ENCODE measurements around the gene HOXD9.

DNA sequence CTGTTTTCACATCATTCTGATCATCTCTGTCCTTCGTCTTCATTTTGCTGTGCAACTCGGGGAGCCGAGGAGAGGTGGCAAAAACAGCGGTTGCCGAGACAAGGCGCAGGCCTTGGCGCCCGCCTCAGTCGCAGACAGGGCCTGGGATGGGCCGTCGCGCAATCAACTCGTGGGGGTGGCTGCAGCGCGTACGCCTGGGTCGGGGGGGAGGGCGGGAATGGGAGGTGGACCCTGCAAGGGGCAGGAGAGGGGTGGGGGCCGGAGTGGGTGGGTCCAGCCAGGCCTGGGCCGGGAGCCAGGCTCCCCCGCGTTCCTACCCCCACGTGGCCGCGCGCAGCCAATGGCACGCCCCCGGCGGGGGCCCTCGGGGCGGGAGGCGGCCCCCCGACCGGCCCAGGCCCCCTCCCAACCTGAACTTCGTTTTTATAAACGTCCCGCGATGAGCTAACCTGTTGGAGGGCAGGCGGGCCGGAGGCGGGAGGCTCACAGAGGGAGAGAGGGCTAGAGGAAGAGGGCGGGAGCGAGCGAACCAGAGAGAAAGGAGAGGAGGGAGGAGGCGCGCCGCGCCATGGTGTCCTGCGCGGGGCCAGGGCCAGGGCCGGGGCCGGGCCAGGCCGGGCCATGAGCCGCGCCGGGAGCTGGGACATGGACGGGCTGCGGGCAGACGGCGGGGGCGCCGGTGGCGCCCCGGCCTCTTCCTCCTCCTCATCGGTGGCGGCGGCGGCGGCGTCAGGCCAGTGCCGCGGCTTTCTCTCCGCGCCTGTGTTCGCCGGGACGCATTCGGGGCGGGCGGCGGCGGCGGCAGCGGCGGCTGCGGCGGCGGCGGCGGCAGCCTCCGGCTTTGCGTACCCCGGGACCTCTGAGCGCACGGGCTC, 30.0 kb upstream of the HOXD9 start, which contains the start of gene HOXD13:
- TF ChIP-seq, protein P1, sequence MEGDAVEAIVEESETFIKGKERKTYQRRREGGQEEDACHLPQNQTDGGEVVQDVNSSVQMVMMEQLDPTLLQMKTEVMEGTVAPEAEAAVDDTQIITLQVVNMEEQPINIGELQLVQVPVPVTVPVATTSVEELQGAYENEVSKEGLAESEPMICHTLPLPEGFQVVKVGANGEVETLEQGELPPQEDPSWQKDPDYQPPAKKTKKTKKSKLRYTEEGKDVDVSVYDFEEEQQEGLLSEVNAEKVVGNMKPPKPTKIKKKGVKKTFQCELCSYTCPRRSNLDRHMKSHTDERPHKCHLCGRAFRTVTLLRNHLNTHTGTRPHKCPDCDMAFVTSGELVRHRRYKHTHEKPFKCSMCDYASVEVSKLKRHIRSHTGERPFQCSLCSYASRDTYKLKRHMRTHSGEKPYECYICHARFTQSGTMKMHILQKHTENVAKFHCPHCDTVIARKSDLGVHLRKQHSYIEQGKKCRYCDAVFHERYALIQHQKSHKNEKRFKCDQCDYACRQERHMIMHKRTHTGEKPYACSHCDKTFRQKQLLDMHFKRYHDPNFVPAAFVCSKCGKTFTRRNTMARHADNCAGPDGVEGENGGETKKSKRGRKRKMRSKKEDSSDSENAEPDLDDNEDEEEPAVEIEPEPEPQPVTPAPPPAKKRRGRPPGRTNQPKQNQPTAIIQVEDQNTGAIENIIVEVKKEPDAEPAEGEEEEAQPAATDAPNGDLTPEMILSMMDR (IDR thresholded peaks at IDR 0.05), result no peak
- TF ChIP-seq EZH2 (IDR thresholded peaks at IDR 0.05), result peak; percentile 37

Data from neural progenitor cell (in vitro differentiated cells).